KBM-7 (cell line): ENCODE measurements around the gene CCL7.
"Not testable (repeated sequence)": the region's sequence is repeated elsewhere in the genome, so short reads cannot be mapped to it uniquely, and the experiment has no call there.

Experiments used
- DNase-seq: peaks from one replicate; pipeline ENCODE4 v3.0.0-alpha.2; 2015
- in situ Hi-C: fragments of 300-500 bp; cut with MboI; formaldehyde crosslinking; loops from 2 replicates; pipeline ENCODE4 v1.14.3; 2020; ENCODE audit warnings: low sequenced_read_pairs, low pct_unique_long_range_greater_than_20kb, mixed read lengths

Gene CCL7

DNA sequence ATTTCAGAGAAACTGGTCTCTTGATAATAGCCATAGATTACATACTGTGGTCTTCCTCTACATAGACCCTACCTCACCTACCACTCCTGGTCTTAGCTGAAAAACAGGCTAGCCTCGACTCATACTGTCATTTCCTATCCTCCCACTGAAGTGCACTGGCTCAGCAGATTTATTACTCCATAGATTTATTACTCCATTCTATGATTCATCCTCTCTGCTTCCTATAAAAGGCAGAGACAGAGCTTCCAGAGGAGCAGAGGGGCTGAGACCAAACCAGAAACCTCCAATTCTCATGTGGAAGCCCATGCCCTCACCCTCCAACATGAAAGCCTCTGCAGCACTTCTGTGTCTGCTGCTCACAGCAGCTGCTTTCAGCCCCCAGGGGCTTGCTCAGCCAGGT lies at the start of gene CCL7:
Gene CCL7 (plus strand): TSS at position 253 of the 400 bp plus-strand sequence. CDS start 70 bp downstream, at position 323.
- DNase-seq = no peak
- in situ Hi-C loops = no loop called here

DNA sequence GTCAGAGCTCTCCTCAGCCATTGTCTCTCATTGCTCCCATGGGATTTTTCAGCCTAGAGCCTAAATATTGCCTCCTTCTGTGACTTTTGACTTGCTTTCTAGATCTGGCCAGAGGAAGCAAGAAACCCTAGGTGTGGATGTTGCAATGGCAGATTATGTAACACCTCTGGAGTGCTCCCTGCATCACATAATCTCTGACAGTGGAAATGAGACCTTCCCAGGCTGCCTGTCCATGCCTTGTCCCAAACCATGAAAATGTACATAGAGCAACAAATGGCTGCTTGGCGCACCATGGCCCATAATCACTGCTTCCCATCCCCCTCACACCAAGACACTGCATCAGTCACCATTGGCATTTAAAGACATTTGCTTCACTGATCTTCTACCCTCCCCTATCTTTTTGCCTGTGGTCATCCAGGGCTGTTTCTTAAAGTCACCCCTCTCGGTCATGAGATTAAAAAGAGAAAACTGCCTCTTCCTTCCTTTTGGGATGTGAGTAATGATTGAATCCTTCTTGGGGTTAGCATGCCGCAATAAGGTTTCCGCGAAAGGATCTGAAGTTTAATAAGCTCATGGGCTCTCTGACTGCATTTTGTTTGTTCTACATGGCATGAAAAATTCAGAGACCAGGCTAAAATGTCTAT lies 49.1 kb upstream of the CCL7 start:
- no peak for DNase-seq
- in situ Hi-C loops = no loop called here

DNA sequence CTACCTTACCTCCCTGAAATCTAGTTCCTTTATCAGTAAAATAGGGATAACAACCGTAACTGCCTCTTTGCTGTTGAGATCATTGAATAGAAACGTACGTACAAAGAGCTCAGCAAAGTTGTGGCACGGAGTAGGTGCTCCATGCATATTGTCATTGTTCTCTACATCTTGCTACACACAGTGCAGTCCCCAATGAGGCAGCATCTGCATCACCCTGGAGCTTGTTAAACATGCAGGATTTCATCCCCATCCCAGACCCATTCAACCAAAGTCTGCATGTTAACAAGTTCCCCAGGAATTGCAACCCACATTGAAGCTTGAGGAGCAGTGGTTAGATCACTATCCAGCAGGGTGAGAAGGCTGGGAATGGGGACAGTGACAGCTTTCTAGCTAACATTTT lies 48.6 kb upstream of the CCL7 start:
- in situ Hi-C loops = no loop called here

DNA sequence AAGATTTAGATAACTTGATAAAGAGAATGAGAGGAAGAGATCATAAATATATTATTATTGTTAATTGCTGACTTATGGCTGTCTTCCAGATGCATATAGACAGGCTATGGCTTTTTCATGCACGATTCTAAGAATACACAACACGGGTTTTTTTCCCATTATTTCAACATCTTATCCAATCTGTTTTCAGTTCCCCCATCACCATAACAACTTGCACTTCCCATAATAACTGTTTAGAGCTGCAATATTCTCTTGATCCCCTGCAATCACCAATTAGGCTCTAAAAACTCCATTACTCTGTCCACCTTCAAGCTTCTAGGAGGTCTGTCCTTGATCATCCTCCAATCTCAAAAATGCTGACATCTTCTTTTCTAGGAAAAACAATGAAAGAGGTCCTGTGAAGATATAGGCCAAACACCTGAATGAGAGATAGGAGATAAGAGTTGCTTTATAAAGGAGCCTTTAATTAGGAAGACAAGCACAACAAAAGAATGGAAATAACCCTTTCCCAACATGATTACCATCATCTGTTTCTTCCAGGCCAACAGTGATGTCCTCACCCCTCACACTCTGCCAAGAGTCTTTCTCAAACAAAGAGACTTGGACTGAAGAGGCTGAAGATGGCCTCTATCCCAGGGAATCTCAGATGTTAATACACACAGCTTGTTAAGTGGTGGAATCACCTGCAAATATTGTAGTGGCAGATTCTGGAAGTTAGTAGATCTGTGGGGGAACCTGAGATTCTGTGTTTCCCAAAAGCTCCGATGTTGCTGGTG lies 47.1 kb upstream of the CCL7 start:
- in situ Hi-C loops = no loop called here
- DNase-seq = no peak

More for the DNA sequence above, 48.6 kb upstream of the CCL7 start:
- DNase-seq = no peak

DNA sequence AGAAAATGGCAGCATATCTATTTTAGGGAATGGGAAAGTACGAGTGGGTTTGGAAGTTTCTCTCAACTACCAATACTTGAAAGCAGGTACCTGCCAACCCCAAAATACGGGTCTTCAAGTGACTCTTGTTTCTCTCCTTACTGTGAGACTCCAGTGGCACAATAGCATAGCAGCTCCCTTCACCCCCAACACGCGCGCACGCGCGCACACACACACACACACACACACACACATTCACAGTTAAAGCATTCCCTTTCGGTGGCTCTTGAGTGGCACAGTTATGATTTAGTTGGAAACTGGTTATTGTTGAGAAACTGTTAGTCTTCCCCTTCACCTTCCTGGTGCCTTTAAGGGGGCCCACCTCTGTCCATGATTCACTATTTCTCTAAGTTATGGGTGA lies 45.0 kb upstream of the CCL7 start:
- in situ Hi-C loops = no loop called here

DNA sequence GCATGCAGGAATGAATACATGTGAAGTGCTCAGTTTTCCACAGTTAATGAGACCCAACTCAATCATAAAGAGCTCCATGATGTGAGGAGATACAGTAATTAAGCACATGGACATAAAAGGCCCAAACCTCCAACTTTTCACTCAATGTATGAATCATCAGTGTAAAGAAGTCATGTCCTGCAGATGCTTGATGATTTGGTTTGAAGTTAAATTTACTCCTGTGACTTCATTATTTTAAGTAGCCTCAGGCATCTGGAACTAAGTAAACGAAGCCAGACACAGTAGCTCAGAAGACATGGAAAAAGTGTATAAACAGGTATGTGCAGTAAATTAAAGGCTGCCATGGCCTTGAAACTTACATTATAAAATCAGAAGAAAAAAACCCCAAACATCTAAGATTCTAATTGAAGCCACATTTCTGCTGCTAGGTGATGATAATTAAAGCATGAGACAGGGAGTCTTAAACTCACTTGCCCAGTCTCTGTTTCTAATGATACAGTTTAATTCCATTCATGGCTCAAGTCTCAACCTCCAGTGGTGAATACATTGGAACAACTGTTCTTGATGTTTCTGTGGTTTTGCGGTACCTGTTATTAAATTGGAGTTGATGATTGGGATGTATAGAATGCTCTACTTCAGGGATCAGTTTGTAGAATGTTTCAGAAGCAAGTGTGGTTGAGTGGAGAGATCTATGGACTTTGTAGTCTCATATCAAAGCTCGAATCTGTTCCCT lies 43.8 kb upstream of the CCL7 start:
- no peak for DNase-seq
- in situ Hi-C loops = no loop called here

More for the DNA sequence above, 45.0 kb upstream of the CCL7 start:
- no peak for DNase-seq

DNA sequence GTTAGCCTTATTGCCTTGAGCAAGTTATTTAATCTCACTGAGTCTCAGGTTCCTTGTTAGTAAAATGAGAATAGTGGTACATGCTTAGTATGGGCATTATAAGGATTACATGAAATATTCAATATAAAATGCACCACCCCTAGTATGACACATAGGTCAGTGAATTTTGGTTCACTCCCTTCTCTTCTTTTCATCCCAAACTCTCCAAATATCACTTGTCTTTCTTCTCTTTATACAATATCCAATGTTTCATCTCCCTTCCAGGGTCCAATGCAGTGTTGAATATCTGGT lies 43.3 kb upstream of the CCL7 start:
- DNase-seq = no peak
- in situ Hi-C loops = no loop called here

DNA sequence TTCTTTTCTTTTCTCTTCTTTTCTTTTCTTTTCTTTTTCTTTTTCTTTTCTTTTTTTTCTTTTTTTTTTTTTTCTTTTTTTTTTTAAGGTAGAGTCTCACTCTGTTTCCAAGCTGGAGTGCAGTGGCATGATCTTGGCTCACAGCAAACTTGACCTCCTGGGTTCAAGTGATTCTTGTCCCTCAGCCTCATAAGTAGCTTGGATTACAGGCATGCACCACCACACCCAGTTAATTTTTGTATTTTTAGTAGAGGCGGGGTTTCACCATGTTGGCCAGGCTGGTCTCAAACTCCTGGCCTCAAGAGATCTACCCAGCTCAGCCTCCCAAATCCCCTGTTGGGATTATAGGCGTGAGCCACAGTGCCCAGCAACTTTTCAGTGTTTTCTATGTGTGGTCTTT lies 42.7 kb upstream of the CCL7 start:
- DNase-seq = not testable (repeated sequence)

DNA sequence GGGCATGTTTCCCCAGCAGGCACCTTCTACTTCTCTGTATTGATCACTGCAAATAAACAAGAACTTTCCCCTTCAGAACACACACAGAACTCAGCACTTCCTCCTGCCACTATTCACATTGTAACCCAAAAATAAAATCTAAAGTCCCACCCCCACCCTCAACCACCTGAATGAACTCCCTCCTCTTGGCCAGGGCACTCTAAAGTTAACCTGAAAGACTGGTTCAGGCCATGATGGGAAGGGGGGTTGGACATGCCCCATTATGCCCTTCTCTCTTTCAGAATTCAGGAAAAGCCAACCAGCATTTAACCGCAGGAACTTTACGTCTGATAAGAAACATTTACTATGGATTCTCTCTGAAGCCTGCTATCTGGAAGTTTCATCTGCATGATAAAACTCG lies 42.3 kb upstream of the CCL7 start:
- no peak for DNase-seq
- in situ Hi-C loops = no loop called here

More for the DNA sequence above, 42.7 kb upstream of the CCL7 start:
- in situ Hi-C loops = not testable (repeated sequence)

DNA sequence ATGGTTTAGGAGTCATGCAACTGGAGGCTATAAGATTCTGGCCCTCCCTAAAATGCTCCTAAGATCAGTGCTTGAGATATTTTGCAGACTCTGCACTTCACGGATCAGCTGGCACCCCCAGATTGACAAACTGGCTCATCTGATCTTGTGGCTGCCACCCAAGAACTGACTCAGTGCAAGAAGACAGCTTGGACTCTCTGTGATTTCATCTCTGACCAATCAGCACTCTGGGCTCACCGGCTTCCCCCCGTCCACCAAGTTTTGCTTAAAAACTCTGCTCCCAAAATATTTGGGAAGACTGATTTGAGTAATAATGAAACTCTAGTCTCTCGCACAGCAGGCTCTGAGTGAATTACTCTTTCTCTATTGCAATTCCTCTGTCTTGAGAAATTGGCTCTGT lies 41.2 kb upstream of the CCL7 start:
- in situ Hi-C loops = no loop called here
- no peak for DNase-seq

DNA sequence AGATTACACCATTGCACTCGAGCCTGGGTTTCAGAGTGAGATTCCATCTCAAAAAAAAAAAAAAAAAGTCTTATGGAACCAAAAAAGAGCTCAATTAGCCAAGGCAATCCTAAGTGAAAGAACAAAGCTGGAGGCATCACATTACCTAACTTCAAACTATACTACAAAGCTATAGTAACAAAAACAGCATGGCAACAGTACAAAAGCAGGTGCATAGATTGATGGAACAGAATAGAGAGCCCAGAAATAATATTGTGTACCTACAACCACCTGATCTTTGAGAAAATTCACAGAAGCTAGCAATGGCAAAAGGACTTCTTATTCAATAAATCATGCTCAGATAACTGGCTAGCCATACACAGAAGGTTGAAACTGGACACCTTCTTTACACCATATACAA lies 39.7 kb upstream of the CCL7 start:
- in situ Hi-C loops = no loop called here
- DNase-seq = no peak

DNA sequence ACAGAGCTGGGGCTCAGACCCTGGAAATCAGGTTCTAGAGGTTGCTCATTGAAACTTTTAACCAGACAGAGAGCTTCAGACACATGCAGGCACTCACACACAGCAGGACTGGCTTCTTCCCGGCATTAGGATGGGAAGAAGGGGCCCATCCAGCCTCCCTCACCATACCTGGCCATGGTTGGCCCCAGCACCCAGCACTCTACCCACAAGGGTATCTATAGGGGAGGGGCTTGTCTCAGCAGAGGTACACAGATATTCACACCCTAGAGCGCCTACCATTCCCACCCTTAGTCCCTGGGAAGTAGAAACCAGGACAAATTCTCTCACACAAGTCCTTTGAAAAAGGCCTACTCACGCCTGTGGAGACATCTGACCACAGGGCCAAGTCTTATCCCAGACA lies 35.4 kb upstream of the CCL7 start:
- no peak for DNase-seq
- in situ Hi-C loops = no loop called here

DNA sequence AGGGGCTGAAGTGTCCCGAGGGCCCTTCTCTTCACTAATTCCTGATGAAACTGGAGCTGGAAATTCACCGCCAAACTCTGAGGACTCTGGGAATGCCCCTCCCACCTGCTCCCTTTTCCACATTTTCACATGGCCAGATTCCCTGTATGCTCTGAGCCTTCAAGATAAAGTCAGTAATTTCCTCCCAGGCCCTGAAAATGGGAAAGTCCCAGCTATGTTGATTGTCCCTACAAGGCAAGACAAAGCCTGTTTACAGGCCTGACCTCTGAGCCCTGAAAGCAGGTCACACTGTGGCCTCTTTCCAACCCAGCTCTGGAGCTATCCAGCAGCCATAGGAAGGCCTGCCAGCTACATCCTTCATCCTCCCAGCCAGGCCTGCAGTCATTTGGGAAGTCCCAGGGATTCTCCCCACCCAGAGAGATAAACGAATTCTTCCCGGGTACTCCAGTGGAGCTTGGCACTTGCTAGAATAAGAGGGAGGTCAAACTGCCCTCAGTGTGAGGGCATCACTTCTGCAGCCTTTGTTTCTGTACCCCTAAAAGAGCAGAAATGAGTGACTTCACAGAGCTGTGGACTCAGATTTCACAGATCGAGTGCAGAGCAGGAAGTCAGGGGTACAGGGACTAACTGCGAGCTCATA lies 34.5 kb upstream of the CCL7 start:
- in situ Hi-C loops = no loop called here
- DNase-seq = no peak

DNA sequence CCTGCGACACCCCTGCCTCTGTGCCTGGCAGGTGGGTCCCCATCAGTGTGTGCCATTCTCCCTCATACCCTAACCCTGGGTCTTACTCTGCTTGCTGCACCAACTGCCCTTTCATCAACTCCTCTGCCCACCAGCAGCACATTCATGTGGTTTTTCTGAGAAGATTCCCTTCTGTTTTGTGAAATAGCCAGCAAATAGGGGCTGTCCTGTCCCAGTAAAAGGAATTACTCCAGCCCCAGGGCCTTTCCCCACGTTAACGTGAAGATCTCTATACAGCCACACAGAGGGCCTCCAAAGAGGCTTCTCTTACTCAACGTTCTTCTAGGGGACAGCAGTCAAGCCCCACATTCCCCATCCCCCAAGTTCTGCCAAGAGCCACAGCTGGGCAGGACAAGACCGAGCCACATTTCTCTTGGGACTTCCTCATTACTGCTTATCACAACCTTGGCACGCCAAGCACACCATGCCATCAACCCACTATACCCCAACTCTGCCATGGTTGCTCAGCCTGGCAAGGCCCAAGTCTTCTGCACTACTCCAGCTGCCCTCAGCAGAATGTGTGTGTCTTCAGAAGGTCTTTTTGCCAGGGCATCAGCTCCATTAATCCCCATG lies 33.6 kb upstream of the CCL7 start:
- in situ Hi-C loops = no loop called here
- DNase-seq = peak; percentile 44

DNA sequence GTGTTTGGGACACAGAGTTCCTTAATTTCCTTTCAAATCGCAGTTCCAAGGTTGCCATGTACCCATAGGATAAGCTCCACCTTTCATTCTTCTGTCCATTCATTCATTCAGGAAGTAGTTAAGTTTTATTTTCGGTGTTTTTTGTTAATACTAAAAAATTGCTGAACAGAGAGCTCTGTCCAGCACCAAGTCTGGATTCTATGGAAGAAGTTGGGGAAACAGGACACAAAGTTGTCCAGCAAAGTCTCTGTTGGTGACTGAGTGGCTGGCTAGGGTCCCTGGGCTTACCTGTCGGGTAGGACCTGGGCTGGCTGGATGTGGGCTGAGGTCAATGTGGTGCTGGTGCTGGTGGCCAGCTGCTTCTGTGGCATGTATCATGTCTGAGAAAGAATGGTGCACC lies 32.6 kb upstream of the CCL7 start:
- in situ Hi-C loops = no loop called here
- DNase-seq = no peak

DNA sequence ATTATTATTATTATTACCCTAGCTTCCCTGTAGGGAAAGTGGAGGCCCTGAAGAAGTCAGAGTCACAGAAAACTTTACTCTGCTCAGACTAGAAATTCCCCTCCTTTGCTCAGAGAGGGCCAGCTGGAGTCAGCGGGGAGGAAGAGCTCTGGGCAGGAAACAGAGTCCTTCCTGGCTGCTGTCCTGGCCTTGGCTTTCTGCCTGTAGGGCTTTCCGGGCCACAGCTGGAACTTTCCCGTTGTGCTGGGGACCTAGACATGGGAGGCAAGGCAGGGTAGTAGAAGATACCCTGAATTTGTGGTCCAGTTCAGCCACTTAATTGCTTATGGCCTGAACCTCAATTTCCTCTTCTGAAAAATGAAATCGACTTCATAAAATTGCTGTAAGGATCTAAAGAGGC lies 29.0 kb upstream of the CCL7 start:
- in situ Hi-C loops = no loop called here
- peak; percentile 41 for DNase-seq

DNA sequence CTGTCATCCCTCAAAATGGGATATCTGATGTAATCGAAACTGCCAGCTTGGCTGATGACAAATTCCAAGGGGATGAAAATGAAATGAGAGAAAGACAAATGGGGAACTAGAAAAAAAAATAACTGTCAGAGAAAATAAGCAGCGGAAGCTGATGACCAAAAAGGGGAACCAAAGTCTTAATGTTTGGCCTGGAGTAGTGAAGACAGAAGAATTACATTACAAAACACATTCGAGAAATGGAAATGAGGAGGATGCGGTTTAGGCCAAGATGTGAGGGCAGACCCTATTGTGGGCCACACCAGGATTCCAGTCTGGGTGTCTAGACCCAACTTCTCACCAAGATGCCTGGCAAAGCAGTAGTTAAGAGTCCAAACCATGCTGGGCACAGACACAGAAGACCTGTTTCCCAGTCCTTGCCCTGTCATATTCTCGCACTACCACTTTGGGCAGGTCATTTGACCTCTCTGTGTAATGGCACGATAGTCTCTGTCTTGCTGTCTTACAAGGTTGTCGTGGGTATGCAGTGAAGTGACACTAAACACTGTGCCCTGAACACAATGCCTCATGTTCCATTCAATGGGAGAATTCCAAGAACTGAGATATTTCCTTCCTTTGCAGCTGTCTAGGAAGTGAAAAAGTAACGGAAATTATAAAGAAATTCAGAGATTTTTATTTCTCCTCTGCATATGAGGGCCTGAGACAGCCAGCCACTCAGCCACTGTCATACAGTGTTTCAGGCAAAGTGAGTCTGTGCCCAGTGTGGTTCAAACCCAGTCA lies 27.2 kb upstream of the CCL7 start:
- DNase-seq = peak; percentile 95
- in situ Hi-C loops = no loop called here

DNA sequence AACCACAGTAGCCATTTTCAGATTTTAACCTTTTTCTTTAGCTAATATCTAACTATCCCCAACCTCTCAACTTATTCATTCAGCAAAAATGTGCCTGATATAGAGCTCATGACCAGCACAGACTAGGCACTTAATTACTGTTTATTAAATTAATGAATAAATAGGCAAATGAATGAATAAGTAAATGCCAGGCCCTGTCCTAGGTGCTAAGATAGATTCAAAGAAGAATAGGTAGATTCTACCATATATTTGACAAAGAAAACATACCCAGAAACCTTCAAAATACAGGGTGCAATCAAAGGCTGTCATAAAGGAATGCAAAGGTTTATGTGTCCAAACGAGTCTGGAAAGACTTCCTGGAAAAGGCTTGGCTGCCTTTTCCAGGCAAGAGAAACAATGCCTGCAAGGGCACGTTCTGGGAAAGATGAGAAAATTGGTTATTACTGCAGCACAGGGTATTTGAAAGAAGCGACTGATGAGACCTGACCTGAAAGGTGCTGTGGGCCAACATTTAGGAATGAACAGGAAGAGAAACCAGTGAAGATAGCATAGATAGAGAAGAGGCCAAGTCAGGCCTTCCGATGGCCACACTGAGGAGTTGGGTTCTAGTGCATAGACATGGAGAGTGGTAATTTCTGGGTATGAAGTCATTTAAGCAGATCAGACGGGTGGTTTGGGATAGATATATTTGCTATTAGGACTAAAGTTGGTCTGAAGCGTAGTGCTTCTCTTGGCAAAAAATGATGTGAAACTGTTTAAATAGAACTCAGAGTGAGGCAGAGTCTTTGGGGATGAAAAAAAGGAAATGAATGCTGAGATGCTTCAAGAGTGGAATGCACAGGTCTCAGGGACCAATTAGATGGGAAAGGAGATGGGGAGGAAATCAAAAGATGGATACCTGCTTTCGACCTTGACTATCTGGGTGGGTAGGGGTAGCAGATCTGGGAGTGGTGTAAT lies 26.4 kb upstream of the CCL7 start:
- no peak for DNase-seq
- in situ Hi-C loops = no loop called here
